GM19035 (cell line): Measurements from ENCODE around the gene THOC2.
A peak's percentile ranks its signal among the peaks of the same experiment; 100 is the strongest.
"Not testable (repeated sequence)": the region's sequence is repeated elsewhere in the genome, so short reads cannot be mapped to it uniquely, and the experiment has no call there.

Experiments
- ATAC-seq: cut with Tn5 transposase; IDR thresholded peaks from one replicate; pipeline ENCODE4 v1.9.1; 2021; ENCODE audit not compliant: unreplicated experiment

THOC2 gene

GRCh38 chrX:123675154-123675553, 57.7 kb downstream of the THOC2 start:
- no peak for ATAC-seq

GRCh38 chrX:123673813-123674212, 59.0 kb downstream of the THOC2 start:
- no peak for ATAC-seq

GRCh38 chrX:123665197-123665596, 67.7 kb downstream of the THOC2 start:
- no peak for ATAC-seq

GRCh38 chrX:123664467-123665167, 68.2 kb downstream of the THOC2 start:
- not testable (repeated sequence) for ATAC-seq

- ATAC-seq, result not testable (repeated sequence)
These were observed 69.1 kb downstream of the THOC2 start for GRCh38 chrX:123663720-123664119.

- ATAC-seq, result not testable (repeated sequence)
These were observed 76.3 kb downstream of the THOC2 start for GRCh38 chrX:123656507-123656906.

- ATAC-seq, result not testable (repeated sequence)
These were observed 84.1 kb downstream of the THOC2 start for GRCh38 chrX:123648811-123649181.

DNA sequence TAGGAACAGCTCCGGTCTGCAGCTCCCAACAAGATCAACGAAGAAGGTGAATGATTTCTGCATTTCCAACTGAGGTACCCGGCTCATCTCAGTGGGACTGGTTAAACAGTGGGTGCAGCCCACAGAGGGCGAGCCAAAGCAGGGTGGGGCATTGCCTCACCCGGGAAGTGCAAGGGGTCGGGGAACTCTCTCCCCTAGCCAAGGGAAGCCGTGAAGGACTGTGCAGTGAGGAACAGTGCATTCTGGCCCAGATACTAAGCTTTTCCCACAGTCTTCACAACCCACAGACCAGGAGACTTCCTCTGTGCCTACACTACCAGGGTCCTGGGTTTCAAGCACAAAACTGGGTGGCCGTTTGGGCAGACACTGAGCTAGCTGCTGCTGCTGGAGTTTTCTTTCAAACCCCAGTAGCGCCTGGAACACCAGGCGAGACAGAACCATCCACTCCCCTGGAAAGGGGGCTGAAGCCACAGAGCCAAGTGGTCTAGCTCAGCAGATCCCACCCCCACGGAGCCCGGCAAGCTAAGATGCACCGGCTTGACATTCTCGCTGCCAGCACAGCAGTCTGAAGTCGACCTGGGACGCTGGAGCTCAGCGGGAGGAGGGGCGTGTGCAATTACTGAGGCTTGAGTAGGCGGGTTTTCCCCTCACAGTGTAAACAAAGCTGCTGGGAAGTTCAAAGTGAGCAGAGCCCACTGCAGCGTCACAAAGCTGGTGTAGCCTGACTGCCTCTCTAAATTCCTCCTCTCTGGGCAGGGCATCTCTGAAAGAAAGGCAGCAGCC, 84.6 kb downstream of the THOC2 start:
- no peak for ATAC-seq

DNA sequence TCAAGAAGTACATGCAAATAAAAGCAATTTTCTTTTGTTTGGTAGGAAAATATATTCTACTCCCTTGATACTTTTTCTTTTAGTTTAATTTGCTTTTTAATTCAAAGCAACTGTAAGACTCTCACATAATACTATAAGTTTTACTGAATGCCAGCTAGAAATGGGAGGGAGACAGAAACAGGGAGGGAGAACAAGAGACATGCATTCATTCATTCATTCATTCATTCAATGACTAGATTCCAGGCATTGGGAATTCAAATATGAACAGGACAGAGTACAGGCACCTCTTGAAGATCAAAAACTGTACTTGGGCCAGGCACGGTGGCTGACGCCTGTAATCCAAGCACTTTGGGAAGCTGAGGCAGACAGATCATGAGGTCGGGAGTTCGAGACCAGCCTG, 85.6 kb downstream of the THOC2 start:
- no peak for ATAC-seq

DNA sequence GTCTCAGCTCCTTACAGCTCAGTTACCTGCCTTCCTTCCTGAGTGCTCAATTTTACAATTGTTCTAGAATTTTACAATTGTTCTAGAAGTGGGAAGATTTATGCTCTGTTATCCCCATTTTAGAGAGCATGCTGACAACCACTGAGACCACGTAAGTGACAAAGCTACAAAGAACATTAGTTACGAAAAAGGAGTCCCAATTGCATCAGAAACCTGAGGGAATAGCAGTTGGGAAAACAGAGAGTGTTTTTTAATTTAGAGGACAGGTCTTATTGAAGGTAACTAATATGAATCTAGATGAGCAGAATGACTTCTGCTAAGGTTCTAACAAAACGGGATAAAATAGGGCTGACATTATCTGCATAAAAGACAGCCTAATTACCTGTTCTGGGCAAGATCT, 103.3 kb downstream of the THOC2 start:
- ATAC-seq, result no peak

- ATAC-seq, result no peak
These were observed 105.9 kb downstream of the THOC2 start for GRCh38 chrX:123626962-123627361.

- ATAC-seq, result no peak
These were observed 106.9 kb downstream of the THOC2 start for GRCh38 chrX:123625952-123626351.

DNA sequence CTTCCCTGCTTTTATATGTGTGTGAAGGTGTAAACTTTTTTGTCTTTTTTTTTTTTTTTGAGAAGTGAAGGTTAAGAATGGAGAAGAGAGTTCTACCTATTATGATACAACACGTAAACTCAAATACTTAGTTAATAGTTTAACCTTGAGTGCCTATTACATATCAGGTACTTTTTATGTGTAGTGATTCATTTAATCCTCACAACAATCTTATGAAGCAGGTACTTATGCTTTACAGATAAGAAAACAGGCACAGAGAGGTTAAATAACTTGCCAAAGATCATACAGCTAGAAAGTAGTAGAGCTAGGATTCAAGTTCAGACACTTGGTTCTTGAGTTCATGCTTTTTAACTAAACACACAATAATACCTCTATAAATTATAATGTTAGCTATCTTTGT, 107.4 kb downstream of the THOC2 start:
- ATAC-seq, result no peak

DNA sequence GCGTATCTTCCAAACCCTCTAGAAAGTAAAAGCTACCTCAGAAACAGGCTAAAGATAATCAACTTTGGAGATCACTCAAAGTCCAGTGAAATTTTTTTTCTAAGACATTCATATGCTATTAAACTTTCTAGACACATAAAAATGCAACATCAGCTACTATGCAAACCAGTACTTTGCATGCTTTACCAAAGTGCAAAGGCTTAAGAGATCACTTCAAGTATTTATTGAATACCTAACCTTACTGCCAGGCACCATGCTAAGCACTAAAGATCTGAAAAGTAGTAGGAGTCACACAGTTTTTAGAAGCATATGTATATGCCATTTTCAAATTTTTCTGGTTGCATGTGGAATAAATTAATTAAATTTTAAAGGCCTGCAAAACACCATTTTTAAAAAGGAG, 115.8 kb downstream of the THOC2 start:
- no peak for ATAC-seq

DNA sequence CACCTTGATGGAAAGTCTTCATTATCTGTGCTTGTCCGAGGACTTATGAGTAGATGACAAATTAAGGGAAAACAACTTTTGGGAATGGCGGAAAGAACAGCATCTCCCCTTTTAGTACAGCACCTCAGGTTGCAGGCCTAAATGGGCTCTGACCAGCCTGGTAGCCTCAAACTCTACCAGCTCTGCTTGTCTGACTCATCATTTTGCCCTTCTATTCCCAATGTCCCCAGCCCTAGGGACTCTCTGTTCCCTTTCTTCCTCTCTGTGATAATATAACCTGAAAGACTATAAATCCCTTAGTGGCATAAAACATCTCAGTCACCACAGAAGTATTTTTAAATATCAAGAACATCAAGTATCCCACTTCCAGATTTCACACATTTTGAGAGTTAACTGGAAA, 121.9 kb downstream of the THOC2 start:
- no peak for ATAC-seq

GRCh38 chrX:123607806-123608205, 125.0 kb downstream of the THOC2 start:
- no peak for ATAC-seq

- ATAC-seq, result no peak
These were observed 125.6 kb downstream of the THOC2 start for GRCh38 chrX:123607270-123607669.

DNA sequence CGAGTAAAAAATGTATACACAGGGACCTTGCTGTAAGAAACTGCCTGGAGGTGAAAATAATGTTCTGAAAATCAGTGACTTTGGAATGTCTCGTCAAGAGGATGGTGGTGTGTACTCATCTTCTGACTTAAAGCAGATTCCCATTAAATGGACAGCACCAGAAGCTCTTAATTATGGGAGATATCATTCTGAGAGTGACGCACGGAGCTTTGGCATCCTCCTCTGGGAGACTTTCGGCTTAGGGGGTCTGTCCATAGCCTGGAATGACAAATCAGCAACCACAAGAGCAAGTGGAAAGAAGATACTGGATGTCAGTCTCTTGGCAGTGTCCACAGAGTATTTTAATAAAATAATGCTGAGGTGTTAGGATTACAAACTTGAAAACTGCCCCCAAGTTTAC, 129.4 kb downstream of the THOC2 start:
- no peak for ATAC-seq

DNA sequence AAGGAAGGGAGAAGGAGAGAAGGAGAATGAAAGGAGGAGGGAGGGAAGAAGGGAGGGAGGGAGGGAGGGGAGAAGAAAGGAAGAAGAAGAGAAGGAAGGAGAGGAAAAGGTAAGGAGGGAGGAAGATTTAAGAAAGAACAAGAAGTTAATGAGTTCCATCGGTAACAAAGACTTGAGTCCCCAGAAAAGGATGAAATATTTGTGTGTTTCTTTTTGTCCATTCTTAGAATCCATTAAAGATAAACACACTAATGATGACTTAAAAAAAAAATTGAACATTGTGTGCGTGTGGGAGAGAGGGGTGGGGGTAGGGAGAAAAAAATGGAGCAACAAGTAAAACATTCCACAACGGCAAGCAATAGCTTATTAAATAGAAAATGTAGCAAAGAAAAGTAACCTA, 131.4 kb downstream of the THOC2 start:
- no peak for ATAC-seq

- ATAC-seq, result no peak
These were observed 132.7 kb downstream of the THOC2 start for GRCh38 chrX:123600181-123600580.

GRCh38 chrX:123590842-123591486, 141.9 kb downstream of the THOC2 start:
- peak; percentile 67 for ATAC-seq

- ATAC-seq, result no peak
These were observed 144.1 kb downstream of the THOC2 start for GRCh38 chrX:123588723-123589122.
